ENCODE data around the gene KCNJ12.
A peak's percentile ranks its signal among the peaks of the same experiment; 100 is the strongest.

Gene KCNJ12

GRCh38 chr17:21369395-21369794 is 6.8 kb upstream of the KCNJ12 start:
- no peak for DNase-seq

DNA sequence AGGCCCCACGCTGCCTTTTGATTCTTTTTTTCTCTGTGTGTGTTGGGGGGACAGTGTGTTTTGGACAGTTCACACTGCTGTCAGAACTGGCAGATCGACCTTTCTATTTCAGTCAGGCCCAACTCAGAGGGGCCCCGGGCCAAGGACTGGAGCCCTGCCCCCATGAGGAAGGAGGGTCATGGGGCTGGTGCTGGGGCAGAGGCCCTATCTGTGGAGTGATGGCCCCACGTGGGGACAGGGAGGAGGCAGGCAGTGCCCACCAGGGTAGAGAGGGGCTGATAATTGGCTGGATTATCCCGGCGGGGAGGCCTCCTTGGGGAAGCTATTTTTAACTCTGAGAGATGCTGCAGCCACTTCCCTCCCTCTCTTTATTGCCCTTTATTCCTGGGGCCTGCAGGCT is 5.7 kb upstream of the KCNJ12 start:
- no peak for DNase-seq

DNA sequence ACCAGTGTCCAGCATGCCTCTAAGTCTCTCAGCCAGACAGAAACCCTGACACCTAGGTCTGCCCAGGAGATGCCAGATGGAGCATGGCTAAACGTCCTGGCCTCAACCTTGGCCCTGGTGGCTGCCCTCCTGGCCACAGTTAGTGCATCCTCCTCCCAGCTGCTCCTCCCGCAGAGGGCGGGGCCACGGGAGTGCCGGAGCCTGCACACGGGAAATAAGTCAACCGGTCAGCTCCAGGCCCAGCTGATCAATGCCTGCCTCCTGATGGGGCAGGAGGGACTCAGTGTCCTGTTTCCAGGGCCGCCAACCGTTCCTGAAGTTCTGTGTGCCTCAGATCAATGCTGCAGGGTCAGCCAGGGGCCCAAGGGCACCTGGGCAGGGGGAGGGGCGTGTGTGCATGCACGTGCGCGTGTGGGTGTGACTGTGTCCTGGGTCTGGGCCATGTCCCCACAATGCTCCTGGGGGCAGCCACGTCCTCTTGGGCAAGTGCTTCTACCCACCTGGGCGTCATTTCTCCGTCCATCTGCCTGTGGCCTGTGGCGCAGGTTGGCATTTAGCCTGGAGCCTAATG is 4.6 kb upstream of the KCNJ12 start:
- no peak for DNase-seq

GRCh38 chr17:21372256-21372954 is 3.8 kb upstream of the KCNJ12 start:
- no peak for DNase-seq

- DNase-seq: no peak
These were observed 3.1 kb upstream of the KCNJ12 start for GRCh38 chr17:21373036-21373435.

DNA sequence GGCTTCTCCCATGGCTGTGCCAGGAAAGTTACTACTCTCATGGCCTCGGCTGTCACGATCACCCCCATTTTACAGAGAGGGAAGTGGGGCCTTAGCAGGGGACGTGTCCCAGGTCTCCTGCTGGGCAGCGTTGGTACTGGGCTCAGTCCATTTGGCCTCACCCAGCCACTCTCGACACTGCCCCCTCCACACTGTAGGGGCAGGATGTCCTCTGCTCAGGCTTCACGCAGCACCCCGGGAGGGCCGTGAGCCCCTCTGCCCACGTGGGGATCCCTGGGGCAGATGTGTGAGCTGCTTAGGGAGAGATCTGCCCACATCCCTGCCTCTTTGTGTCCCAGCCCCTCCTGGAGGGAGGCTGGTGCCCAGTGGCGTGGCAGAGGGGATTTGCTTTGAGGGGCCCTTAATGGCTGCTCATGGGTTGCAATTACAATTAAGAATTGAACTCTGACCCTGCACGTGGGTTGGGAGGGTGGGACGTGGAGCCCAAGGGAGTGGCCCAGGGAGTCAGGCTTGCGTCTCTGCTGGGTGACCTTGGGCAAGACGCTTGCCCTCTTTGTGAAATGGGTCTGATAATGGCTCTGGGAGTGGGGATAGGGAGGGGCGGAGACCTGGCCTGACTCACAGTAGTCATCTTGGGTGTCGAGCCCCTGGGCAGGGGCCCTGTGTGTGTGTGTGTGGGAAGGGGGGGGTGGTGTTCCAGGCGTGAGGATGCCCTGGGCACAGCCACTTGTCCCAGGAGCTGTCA is 2.3 kb upstream of the KCNJ12 start:
- no peak for DNase-seq

DNA sequence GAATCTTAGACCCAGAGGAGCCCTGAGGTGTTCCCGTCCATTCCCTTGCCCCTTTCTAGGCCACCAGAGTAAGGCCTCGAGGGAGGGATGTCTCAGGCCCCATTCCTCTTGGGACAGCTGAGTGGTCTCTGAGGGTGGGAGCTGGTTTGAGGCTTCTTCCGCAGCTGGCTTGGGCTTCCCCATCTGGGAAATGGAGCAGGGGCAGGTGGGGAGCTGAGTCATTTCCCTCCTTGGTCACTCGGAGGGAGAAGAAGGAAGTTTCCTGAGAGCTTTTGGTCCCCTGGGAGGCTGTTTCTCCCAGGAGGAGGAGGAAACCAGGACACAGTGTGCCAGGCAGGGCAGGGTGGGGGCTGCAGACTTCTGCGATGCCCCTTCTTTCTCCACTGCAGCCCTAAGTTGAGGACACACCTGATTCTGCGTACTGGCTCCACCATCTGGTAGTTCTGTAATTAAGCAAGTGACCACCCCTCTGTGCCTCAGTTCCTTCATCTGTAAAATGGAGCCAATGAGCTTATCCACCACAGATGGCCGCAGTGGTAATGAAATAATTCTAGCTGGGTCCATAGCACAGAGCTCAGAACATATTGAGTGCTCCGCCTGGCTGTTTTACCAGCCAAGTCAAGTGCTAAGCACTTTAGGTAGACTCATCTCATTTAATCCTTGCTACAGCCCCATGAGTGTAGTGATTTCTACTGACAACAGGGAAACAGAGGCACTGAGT is 1.6 kb upstream of the KCNJ12 start:
- DNase-seq: no peak

- no peak for DNase-seq
These were observed 996 bp upstream of the KCNJ12 start for GRCh38 chr17:21375162-21375560.

- DNase-seq: no peak
These were observed 438 bp upstream of the KCNJ12 start for GRCh38 chr17:21375757-21376080.

GRCh38 chr17:21376759-21377690 is 868 bp downstream of the KCNJ12 start:
- DNase-seq: no peak

- no peak for DNase-seq
These were observed 1.7 kb downstream of the KCNJ12 start for GRCh38 chr17:21377705-21378396.

DNA sequence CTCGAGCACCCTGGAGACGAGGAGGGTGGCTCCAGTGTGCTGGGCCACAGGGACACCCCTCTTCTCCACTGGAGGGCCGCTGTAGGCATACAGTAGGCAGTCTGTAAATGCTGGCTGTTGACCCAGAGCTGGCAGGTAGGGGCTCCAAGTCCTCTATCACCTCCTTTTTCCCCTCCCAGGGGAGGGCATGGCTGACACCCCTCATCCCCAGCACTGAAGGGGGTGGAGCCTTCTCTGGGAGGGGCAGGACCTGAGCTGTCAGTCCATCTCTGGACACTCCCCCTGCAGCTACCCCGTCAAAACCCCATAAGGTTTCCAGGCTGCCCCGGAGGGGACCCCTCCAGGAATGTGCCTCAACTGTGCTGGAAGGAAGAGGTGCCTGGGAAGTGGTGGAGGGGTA is 2.4 kb downstream of the KCNJ12 start:
- no peak for DNase-seq

- DNase-seq: no peak
These were observed 3.0 kb downstream of the KCNJ12 start for GRCh38 chr17:21379080-21379711.

- DNase-seq: no peak
These were observed 4.5 kb downstream of the KCNJ12 start for GRCh38 chr17:21380659-21381058.

DNA sequence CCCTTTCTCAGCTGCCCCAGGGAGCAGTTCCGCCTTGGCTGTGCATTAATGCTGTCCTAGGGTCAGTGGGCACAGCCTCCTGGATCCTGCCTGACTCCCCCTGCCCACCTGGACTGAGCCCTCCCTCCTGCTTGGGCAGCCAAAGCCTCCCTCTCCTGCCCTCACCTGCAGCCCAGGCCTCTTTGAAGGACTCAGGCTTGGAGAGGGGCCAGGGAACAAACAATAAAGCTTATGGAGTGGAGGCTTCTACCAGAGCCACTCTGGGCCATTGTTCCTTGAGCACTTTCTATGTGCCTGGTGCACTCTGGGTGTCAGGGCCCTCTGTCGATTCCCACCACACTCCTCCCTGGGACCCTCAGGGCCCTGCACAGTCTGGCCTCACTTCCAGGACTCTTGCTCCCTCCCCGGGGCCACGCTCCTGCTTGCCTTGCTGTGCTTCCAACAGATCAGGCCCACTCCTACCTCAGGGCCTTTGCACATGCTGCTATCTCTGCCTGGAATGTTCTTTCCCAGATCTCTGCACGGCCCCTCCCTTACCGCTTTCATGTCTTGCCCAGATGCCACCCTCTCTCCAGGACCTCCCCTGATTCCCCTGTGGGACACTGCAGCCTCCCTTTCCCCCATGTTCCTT is 5.0 kb downstream of the KCNJ12 start:
- DNase-seq: no peak

DNA sequence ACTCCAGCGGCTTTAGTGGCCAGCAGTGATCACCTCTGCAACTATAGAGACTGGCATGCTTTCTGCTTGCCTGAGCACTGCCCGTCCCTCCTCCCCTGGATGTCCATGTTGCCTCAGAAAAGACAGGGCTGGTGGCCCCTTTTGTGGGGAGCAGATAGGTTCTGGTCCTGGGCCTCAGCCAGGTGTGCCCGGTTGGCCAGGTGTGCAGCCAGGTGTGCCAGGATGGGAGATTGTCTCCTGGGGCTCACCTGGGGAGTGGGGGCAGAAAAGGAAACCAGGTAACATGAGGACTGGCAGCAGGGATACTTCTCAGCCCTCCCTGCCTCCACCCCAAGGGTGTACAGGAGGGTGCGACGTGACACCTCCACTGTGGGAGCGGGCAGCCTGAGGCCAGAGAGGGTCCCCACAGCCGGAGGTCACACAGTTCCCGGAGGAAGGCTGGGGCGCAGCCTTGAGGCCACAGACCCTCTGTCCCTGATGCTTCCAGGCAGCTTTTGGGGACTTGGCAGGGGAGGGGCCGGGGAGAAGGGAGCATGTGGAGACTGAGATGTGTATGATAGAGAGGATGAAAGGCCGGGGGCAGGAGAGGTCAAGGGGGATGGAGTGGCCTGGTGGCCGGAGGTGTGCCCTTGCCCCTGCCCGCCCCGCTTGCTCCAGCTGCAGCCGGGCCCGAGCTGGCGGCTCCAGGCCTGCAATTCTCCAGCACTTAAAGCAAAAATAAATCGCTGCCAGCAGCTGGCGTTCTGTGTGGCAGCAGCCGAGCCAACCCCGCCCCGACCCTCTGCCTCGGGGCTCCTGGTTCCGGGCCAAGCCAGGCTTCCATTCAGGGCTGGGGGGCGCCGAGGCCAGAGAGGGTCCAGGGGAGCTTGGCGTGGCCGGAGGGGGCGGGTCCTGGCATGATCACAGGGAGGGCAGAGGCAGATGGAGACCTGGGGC is 6.7 kb downstream of the KCNJ12 start:
- DNase-seq: peak; percentile 50

DNA sequence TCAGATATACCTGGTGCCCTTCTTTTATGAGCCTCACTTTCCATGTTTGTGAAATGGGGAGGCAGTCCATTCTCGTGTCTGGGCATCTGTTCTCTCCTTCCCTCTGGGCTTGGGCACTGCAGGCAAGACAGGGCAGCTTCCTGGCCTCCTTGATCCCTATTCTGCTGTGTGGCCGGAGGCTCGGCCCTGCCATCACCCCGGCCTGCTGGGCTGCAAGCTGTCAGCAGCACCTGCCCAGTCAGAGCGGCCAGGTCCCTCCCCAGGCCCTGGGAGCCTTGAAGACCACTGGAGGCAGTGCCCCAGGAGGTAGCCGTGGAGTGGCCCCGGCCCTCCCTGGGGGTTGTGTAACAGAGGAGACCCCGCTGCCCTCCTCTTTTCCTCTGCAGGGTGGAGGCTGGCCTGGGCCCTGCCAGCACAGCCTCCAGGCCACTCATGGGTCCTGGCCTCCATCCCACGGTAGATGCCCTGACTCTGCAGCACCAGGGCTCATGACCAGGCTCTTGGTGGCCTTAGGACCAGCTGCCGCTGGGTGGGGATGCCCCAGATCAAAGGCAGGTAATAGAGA is 9.2 kb downstream of the KCNJ12 start:
- no peak for DNase-seq

DNA sequence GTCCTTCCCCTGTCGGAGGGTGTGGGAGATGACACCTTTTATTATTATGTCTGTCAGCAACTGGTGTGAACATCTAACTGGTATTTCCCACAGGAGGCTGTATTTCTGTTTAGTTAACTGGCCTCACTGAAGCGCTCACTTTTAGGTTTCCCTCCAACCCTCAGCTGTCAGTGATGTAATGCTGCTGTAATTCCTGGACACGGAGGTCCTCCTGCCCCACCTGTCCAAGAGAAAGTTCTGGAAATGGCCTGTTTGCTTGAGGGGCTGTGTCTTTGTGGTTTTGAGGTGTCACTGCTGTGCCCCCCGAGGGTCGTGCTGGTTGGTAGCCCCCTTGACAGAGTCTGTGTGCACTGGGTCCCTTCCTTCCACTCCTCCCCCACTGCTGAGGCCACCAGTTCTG is 11.5 kb downstream of the KCNJ12 start:
- no peak for DNase-seq

- no peak for DNase-seq
These were observed 11.9 kb downstream of the KCNJ12 start for GRCh38 chr17:21388066-21388465.

DNA sequence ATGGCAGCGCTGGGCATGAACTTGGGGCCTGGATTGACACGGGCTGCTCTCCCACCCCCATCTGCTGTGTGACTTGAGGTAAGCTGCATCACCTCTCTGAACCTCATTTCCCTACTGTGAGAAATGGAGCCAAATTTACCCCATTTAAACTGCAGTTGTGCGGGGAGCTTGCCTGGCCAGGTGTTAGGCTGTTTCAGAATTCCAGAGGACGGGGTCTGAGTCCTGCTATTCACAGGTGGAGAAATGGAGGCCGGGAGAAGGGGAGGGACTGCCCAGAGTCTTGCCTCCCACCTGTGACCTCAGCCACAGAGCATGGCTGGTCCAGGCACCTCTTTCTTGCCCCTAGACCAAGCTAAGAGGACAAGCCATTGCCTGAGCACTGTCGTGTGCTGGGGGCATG is 12.8 kb downstream of the KCNJ12 start:
- no peak for DNase-seq

All from NCI-H1694 treated with DMSO at 0.1 percent for 48 hours (cell line).